HG03558 (cell line): ENCODE results near the gene ANXA11.
"Not testable (repeated sequence)": the region's sequence is repeated elsewhere in the genome, so short reads cannot be mapped to it uniquely, and the experiment has no call there.

ENCODE experiments used
- ATAC-seq: cut with Tn5 transposase; IDR thresholded peaks from one replicate; pipeline ENCODE4 v1.9.1; 2021; ENCODE audit warnings: moderate number of reproducible peaks; ENCODE audit not compliant: unreplicated experiment; ENCODE audit errors: extremely low read depth

The ANXA11 gene

GRCh38 chr10:80211786-80212185 is 6.4 kb upstream of the ANXA11 start:
- no peak for ATAC-seq

GRCh38 chr10:80210259-80210658 is 4.9 kb upstream of the ANXA11 start:
- no peak for ATAC-seq

- ATAC-seq, result no peak
These were observed 2.5 kb upstream of the ANXA11 start for GRCh38 chr10:80207768-80208370.

- ATAC-seq, result no peak
These were observed 929 bp upstream of the ANXA11 start for GRCh38 chr10:80206277-80206655.

- peak; percentile 21 for ATAC-seq
These were observed 460 bp downstream of the ANXA11 start for GRCh38 chr10:80204677-80205476.

GRCh38 chr10:80203835-80204676 is 1.3 kb downstream of the ANXA11 start:
- ATAC-seq, result no peak

GRCh38 chr10:80202934-80203834 is 2.2 kb downstream of the ANXA11 start:
- peak; percentile 52 for ATAC-seq

- ATAC-seq, result not testable (repeated sequence)
These were observed 2.8 kb downstream of the ANXA11 start for GRCh38 chr10:80202530-80202929.

- no peak for ATAC-seq
These were observed 3.7 kb downstream of the ANXA11 start for GRCh38 chr10:80201608-80202141.

GRCh38 chr10:80200687-80201086 is 4.7 kb downstream of the ANXA11 start:
- no peak for ATAC-seq

- no peak for ATAC-seq
These were observed 5.1 kb downstream of the ANXA11 start for GRCh38 chr10:80200259-80200658.

- ATAC-seq, result no peak
These were observed 5.5 kb downstream of the ANXA11 start for GRCh38 chr10:80199828-80200227.

GRCh38 chr10:80197972-80198916 is 7.1 kb downstream of the ANXA11 start:
- ATAC-seq, result no peak

- no peak for ATAC-seq
These were observed 8.4 kb downstream of the ANXA11 start for GRCh38 chr10:80196950-80197315.

- peak; percentile 73 for ATAC-seq
These were observed 8.9 kb downstream of the ANXA11 start for GRCh38 chr10:80196270-80196949.

- ATAC-seq, result no peak
These were observed 10.2 kb downstream of the ANXA11 start for GRCh38 chr10:80195046-80195574.

- ATAC-seq, result no peak
These were observed 10.8 kb downstream of the ANXA11 start for GRCh38 chr10:80194373-80195045.
